H7 (cell line): ENCODE data around the gene IGSF9B. TPM values are rescaled to one million over a fixed set of nuclear protein-coding genes. Genes with fewer than 3 reads are reported as not detected.

Source experiments
- DNase-seq: peaks from one replicate; pipeline ENCODE4 v3.0.0; 2012
- H3K27me3 ChIP-seq: 2 replicates; pipeline ENCODE4 v1.6.0; 2011; ENCODE audit warnings: mild to moderate bottlenecking, low read length; ENCODE audit not compliant: control insufficient read depth, insufficient read depth
- H3K36me3 ChIP-seq: replicated peaks from 2 replicates; pipeline ENCODE4 v1.5.1; 2011; ENCODE audit warnings: low read length; ENCODE audit not compliant: control insufficient read depth, insufficient read depth
- H3K4me3 ChIP-seq: 2 replicates; pipeline ENCODE4 v1.5.1; 2011; ENCODE audit warnings: low read depth, mild to moderate bottlenecking, control low read depth, low read length, moderate library complexity; ENCODE audit not compliant: insufficient read depth
- total RNA-seq: library from RNA; depleted of rRNA; stranded (reverse); fragments of >200 nt; shearing (Covaris generic); gene quantifications from 2 replicates; pipeline ENCODE4 v1.2.3, GENCODE V29; 2014

IGSF9B gene
- total RNA-seq, 1 experiment from 2014 or later: 6.1 TPM

DNA sequence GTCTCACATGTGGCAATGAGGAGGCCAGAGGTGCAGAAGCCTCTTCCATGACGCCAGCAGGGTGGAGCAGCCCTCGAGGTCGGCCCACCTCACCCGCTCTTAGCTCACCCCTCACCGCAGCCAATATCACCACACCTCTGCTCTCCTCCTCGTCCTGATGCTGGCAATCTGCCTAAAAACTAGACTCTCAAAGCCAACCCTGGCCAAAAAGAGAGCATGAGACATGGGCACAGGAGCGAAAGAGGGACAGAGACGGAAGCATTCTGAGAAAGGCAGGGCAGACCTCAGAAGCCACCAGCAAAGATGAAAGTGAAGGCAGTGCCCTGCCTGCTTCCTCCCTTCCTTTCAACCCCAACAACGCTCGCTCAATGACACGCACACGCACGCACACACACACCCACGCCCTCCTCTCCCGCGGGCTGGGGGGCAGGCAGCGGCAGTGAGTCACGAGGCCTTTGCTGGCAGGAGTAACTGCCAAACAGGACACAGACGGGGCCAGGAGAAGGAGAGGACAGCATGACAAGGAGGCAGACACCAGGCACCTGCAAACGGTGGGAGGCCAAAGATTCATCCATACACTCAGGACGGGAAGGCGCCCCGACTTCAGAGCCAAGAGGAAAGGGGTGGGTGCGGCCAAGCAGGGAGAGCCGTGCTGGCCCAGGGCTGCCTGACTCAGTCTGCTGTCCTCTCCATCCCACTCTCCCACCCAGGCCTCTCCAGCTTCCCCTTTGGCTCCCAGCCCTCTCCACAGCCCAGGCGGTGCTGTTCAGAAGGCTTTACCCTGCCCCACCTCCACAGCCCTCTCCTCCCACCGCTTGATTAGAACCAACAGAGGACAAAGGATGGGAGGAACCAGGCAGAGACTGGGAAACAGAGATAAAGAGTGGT, 11.4 kb downstream of the IGSF9B start:
- H3K4me3 ChIP-seq: no peak overlapping the region
- no peaks in the 10 kb centered on the region; the same call in 1 of the 2 replicates for H3K27me3 ChIP-seq
- peaks cover 3% of the 10 kb centered on the region for H3K36me3 ChIP-seq
- DNase-seq: no peak

DNA sequence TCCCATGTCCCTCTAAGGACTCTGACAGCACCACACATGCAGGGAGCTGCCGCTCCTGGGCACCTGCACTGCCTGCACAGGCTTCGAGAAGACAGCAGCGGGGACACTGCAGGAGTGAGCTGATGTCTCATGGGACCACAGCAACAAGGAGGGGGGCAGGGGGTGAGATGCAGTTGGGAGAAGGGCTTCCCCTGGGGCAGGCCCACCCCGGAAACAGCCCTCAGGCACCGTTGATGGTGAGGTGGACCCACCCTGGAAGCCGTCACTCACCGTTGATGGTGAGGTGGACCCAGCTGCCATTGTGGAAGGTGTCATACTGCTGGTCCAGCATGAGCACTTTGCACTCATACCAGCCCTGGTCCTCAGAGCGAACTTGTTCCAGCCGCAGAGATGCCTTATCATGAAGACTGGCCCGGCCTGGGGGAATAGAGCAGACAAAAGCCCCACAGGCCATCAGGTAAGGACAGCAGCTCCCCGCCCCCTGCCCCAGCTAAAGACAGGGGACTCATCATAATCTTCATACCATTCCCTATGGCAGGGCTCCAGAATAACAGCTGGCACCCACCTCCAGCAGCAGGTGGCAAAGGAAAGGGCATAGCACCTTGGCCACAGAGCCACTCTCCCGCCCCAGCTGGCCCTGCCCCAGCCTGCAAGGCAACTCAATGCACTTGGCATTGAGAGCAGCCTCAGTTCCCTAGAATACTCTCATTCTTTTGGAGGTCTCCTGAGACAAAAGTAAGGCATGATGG, 12.6 kb downstream of the IGSF9B start:
- no peaks in the 10 kb centered on the region for H3K27me3 ChIP-seq
- H3K36me3 ChIP-seq: peaks cover 3% of the 10 kb centered on the region
- no peak overlapping the region for H3K4me3 ChIP-seq
- DNase-seq: no peak

DNA sequence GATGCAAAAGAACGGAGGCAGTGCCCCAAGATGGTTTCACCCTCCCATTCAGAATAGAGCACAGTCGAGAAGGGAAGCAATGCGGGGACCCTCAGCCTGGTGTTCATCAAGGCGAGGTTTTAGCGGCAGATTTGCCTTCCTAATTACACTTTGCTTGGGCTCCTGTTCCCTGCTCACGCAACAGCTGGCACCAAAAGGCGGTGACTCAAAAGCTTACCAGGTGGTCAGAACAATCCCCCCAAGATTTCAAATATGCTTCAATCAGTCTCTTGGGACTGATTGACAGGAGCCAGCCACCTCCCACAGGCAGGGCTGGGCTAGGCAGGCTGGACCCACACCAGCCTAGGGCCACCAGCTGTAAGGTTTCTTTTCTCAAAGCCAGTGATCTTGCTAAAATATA, 14.2 kb downstream of the IGSF9B start:
- peaks cover 5% of the 10 kb centered on the region for H3K36me3 ChIP-seq
- H3K4me3 ChIP-seq: no peak overlapping the region
- no peaks in the 10 kb centered on the region for H3K27me3 ChIP-seq
- DNase-seq: no peak

DNA sequence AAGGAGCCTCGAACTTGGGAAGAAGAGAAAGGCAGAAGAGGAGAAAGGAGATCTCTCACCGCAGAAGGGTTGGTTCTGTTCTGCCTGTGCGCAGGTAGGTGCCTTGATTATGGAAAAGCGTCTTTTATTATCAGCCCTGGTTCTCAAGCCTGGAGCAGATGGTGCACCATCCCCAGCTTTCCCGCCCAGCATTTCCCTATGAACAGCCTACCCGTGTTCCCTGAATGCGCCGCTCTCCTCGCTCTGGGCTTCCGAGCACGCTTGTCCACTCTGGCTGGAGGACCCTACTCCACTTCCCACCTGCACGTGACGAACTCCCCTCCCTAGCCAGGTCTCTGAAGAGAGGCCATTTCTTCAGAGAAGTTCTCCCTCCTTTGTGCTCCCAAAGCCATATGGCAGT, 15.2 kb downstream of the IGSF9B start:
- no peak for DNase-seq
- Histone ChIP-seq H3K27me3 (no peaks in the 10 kb centered on the region), H3K4me3 (no peak overlapping the region), H3K36me3 (peaks cover 8% of the 10 kb centered on the region)

DNA sequence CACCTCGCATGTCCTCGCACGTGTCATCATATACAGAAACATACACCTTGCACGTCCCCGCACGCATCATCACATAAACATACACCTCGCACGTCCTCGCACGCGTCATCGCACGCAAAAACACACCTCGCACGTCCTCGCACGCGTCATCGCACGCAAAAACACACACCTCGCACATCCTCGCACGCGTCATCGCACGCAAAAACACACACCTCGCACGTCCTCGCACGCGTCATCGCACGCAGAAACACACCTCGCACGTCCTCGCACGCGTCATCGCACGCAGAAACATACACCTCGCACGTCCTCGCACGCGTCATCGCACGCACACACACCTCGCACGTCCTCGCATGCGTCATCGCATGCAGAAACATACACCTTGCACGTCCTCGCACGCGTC, 16.7 kb downstream of the IGSF9B start:
- peaks cover 8% of the 10 kb centered on the region for H3K36me3 ChIP-seq
- DNase-seq: no peak
- no peaks in the 10 kb centered on the region for H3K27me3 ChIP-seq
- no peak overlapping the region for H3K4me3 ChIP-seq

DNA sequence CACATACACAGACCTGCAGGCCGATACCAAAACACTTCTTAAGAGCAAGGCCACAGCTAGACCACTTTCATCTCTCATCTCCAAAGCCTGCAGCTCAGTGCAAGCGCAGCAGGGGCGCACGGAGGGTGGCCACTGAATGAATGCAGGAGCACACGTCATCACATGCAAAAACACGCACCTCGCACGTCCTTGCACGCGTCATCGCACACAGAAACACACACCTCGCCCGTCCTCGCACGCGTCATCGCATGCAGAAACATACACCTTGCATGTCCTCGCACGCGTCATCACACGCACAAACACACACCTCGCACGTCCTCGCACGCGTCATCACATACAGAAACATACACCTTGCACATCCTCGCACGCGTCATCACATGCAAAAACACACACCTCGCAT, 17.2 kb downstream of the IGSF9B start:
- Histone ChIP-seq H3K36me3 (peaks cover 8% of the 10 kb centered on the region), H3K27me3 (no peaks in the 10 kb centered on the region), H3K4me3 (no peak overlapping the region)
- DNase-seq: no peak

DNA sequence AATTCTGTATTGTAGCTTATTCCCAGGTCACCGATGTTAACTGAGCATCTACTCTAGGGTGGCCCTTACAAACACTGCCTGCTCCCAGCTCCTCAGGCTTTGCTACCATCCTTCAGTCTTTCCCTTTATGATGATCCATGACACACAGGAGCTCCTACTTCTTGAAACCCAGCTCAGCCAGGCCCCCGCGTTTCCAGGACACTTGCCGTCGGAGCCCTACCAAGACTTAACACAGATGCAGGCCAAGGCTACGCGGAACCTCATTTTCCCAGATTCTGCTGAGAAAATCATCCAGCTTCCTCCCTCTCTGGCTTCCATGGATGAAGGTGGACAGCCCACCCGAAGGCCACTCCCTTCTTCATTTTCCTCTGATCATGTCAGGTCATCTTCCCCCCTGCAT, 18.6 kb downstream of the IGSF9B start:
- Histone ChIP-seq H3K27me3 (no peaks in the 10 kb centered on the region), H3K36me3 (peaks cover 8% of the 10 kb centered on the region), H3K4me3 (no peak overlapping the region)
- DNase-seq: no peak

DNA sequence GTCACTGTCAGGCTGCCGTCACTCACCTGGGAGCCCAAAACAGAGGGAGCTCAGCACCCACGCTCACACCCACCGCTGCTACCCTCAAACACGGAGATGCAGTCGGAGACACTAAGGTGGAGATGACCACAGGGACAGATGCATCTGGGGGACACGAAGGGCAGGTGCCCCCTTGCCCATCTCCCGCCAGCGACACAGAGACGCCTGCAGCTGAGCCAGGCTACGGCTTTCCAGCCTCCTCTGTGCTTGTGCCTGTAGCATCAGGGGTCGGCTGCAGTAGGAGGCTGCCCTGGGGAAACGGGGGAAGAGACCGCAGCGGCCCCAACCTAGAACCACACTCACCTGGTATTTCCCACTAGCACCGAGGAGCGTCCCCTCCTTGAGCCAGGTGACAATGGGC, 19.3 kb downstream of the IGSF9B start:
- H3K36me3 ChIP-seq: peaks cover 8% of the 10 kb centered on the region
- DNase-seq: no peak
- no peak overlapping the region for H3K4me3 ChIP-seq
- no peaks in the 10 kb centered on the region for H3K27me3 ChIP-seq

DNA sequence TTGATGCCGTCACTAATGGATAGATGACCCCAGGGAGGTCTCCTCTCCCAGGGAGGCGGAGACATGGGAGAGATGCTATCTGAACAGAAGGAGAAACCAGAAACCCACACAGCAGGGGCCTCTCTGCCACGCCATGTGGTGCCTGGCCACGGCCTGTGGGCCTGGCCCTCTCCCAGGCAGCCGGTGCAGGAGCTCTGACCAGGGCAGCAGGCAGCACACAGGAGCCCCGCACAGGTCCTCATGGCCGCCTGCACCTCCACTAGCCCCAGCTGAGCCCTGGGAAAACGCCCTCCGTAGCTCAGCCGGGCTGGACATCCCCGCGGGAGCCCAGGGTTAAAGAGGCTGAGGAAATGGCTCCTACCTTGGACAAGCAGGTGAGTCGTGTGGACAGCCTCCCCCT, 19.8 kb downstream of the IGSF9B start:
- DNase-seq: peak; percentile 34
- H3K4me3 ChIP-seq: no peak overlapping the region
- H3K27me3 ChIP-seq: no peaks in the 10 kb centered on the region

DNA sequence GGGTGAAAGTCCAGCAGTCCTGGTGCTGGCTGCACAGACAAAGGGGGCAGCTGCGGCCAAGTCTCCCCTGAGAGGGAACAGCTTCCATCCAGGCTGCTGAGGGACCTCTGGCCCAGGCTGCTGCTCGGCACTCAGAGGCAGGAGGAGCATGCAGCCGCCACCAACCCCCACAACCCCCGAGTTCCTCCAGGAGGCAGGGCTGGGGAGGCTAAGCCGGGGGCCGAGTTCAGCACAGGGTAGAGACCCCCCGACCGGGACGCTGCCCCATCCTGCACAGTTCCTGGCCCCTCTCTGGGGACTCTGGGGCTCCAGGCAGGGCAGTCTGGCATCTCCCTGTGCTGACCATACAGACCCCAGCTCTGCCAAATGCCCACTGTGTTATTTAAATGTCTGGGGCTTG, 20.2 kb downstream of the IGSF9B start:
- Histone ChIP-seq H3K36me3 (peaks cover 8% of the 10 kb centered on the region), H3K27me3 (no peaks in the 10 kb centered on the region), H3K4me3 (no peak overlapping the region)
- DNase-seq: no peak

More for the DNA sequence above, 19.8 kb downstream of the IGSF9B start:
- peaks cover 8% of the 10 kb centered on the region for H3K36me3 ChIP-seq

DNA sequence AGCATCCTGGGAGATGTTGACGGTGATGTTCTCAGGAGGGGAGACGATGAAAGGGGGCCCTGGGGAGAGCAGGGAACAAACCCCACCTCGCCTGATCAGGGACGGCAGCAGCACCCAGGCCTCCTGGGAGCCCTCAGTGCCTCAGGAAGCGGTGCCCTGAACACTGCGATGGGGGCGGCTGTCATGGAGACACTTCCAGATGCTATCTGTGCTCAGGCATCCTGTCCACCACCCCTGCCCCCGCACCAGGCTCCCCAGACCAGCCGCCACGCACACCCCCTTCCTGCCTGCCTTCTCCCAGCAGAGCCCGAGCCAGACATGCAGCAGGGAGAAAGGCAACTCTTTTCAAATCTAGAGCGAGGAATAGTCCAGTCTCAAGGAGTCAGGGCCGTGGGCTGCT, 20.6 kb downstream of the IGSF9B start:
- DNase-seq: peak; percentile 43
- no peak overlapping the region for H3K4me3 ChIP-seq
- H3K27me3 ChIP-seq: no peaks in the 10 kb centered on the region
- H3K36me3 ChIP-seq: peaks cover 8% of the 10 kb centered on the region

DNA sequence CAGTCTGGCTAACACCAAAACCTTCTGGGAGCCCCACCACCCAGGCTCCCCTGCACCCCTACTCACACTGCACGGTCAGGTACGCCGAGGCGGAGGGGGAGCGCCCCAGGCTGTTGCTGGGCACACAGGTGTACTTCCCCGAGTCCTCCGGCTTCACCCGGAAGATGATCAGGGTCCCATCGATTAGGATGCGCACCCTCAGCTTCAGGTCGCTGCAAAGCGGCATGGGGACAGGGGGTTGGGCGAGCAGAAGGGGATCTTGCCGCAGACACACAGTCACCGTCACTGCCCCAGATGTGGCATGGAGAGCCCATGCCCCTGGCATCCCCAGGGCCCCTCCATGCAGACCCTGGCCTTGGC, 21.2 kb downstream of the IGSF9B start:
- H3K36me3 ChIP-seq: peaks cover 8% of the 10 kb centered on the region
- no peak overlapping the region for H3K4me3 ChIP-seq
- H3K27me3 ChIP-seq: no peaks in the 10 kb centered on the region
- peak; percentile 48 for DNase-seq

DNA sequence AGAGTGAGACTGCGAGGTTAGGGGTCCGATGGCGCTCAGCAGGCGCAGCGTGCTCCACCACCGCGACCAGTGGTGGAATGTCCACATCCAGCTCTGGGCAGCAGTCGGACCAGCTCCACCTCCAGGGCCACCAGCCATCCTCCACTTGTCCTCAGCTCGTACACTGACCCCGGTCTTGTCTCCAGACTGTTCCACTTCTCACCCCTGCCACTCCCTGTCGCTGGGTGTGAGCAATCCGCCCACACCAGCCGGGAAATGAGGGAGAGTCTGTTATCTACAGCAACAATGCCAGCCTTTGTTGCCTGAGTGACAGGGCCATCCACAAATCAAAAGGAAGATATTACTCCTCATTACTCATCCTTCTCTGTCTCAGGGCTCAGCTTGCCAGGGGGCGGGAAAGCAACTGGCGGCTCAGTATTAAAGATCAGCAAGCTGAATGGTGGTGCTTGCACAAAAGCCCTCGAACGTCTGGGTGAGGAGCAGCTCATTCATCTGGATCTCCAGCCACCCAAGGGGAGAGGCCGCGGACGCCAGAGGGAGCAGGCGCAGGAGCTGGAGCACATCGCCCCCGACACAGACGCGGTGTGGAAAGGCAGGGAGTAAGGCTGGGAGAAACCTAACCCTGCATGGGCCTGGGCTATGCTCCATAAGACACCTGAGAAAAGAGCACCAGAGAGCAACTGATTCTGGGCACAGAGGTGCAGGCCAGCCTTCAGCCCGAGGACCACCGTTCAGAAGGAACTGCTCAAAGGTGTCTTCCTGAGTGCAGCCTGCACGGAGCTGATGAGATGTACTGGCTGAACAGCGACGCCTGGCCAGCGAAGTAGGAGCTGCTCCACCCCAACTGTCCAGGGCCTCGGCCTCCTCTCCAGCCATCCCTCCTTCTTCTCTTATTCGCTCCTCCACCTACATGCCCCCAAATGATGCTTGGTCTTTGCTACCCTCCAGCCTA, 21.9 kb downstream of the IGSF9B start:
- Histone ChIP-seq H3K36me3 (peaks cover 8% of the 10 kb centered on the region), H3K27me3 (no peaks in the 10 kb centered on the region), H3K4me3 (no peak overlapping the region)
- peak; percentile 57 for DNase-seq

DNA sequence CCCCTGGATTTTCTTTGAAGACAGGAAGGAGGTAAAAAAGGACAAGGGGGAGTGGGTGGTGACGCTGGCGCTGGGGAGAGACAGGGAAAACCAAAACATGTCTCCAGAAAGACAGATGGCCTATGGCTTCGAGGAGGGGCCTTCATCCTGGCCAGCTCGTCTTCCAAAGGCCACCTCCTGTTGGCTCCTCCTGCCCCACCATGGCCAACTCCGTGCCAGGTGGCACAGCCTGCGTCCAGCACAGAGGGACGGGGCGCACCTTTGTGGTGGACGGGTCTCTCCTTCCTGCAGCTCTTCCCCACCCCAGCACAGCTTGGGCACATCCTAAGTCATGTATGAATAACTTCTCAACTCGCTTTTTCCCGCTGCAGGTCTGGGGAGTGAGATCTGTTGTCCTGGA, 22.7 kb downstream of the IGSF9B start:
- no peaks in the 10 kb centered on the region for H3K27me3 ChIP-seq
- no peak overlapping the region for H3K4me3 ChIP-seq
- DNase-seq: no peak
- peaks cover 8% of the 10 kb centered on the region for H3K36me3 ChIP-seq
